Trophoblast cell (in vitro differentiated cells and primary cell): ENCODE measurements around the gene BMPR2.
"Not testable (repeated sequence)": the region's sequence is repeated elsewhere in the genome, so short reads cannot be mapped to it uniquely, and the experiment has no call there.

Source experiments
- DNase-seq, 2 donors: peaks; one replicate each; pipeline ENCODE4 v3.0.0-alpha.2; 2016
- H2AFZ ChIP-seq: 2 replicates; pipeline ENCODE4 v1.6.1; 2013; ENCODE audit warnings: low read length, moderate library complexity, mild to moderate bottlenecking; ENCODE audit not compliant: insufficient read depth, poor library complexity
- H2AK5ac ChIP-seq: 2 replicates; pipeline ENCODE4 v1.6.1; 2013; ENCODE audit warnings: mild to moderate bottlenecking, low read length
- H2BK120ac ChIP-seq: 2 replicates; pipeline ENCODE4 v1.6.1; 2013; ENCODE audit warnings: low read length, mild to moderate bottlenecking, moderate library complexity; ENCODE audit not compliant: insufficient read depth, poor library complexity
- H2BK12ac ChIP-seq: 2 replicates; pipeline ENCODE4 v1.6.1; 2013; ENCODE audit warnings: mild to moderate bottlenecking, low read length, moderate library complexity
- H2BK5ac ChIP-seq: 2 replicates; pipeline ENCODE4 v1.6.1; 2013; ENCODE audit warnings: low read length, low read depth, moderate library complexity, mild to moderate bottlenecking; ENCODE audit not compliant: poor library complexity
- H3K14ac ChIP-seq: 2 replicates; pipeline ENCODE4 v1.6.1; 2013; ENCODE audit warnings: mild to moderate bottlenecking, low read length
- H3K18ac ChIP-seq: 2 replicates; pipeline ENCODE4 v1.6.1; 2013; ENCODE audit warnings: mild to moderate bottlenecking, low read length
- H3K23ac ChIP-seq: 2 replicates; pipeline ENCODE4 v1.6.1; 2013; ENCODE audit warnings: low read length
- H3K27ac ChIP-seq: 2 replicates; pipeline ENCODE4 v1.5.1; 2013; ENCODE audit warnings: low read depth, mild to moderate bottlenecking, inconsistent platforms, low read length, moderate library complexity
- H3K27me3 ChIP-seq: 2 replicates; pipeline ENCODE4 v1.6.1; 2013; ENCODE audit warnings: inconsistent platforms, mild to moderate bottlenecking, low read length, moderate library complexity; ENCODE audit not compliant: insufficient read depth
- H3K36me3 ChIP-seq, 2 experiments: 1 replicate in 1 of 2; 2 replicates in 1 of 2; pipeline ENCODE4 v1.6.1; 2013; ENCODE audit warnings: low read length in 2 of 2, mild to moderate bottlenecking in 2 of 2, moderate library complexity in 1 of 2; ENCODE audit not compliant: insufficient read depth in 2 of 2, control insufficient read depth in 1 of 2
- H3K4ac ChIP-seq: 2 replicates; pipeline ENCODE4 v1.6.1; 2013; ENCODE audit warnings: low read depth, mild to moderate bottlenecking, low read length, moderate library complexity
- H3K4me1 ChIP-seq, 2 experiments: 1 replicate in 1 of 2; 2 replicates in 1 of 2; pipeline ENCODE4 v1.6.1; 2013; ENCODE audit warnings: low read length in 2 of 2, mild to moderate bottlenecking in 2 of 2, moderate library complexity in 1 of 2; ENCODE audit not compliant: insufficient read depth in 2 of 2, control insufficient read depth in 1 of 2
- H3K4me2 ChIP-seq: 2 replicates; pipeline ENCODE4 v1.6.1; 2013; ENCODE audit warnings: inconsistent platforms, mild to moderate bottlenecking, low read length, moderate library complexity
- H3K4me3 ChIP-seq: 2 replicates; pipeline ENCODE4 v1.5.1; 2013; ENCODE audit warnings: mild to moderate bottlenecking, low read depth, low read length, inconsistent platforms
- H3K79me1 ChIP-seq: one replicate; pipeline ENCODE4 v1.6.1; 2013; ENCODE audit warnings: low read length
- H3K79me2 ChIP-seq: 2 replicates; pipeline ENCODE4 v1.6.1; 2013; ENCODE audit warnings: low read length, mild to moderate bottlenecking; ENCODE audit not compliant: control insufficient read depth, insufficient read depth, poor library complexity
- H3K9ac ChIP-seq: 2 replicates; pipeline ENCODE4 v1.6.1; 2013; ENCODE audit warnings: mild to moderate bottlenecking, low read length
- H3K9me3 ChIP-seq: 2 replicates; pipeline ENCODE4 v1.6.1; 2013; ENCODE audit warnings: low read depth, mild to moderate bottlenecking, control low read depth, inconsistent platforms, low read length; ENCODE audit not compliant: insufficient read depth
- H4K12ac ChIP-seq: 2 replicates; pipeline ENCODE4 v1.6.1; 2013; ENCODE audit warnings: low read depth, mild to moderate bottlenecking, low read length, moderate library complexity
- H4K8ac ChIP-seq: 2 replicates; pipeline ENCODE4 v1.6.1; 2013; ENCODE audit warnings: low read depth, mild to moderate bottlenecking, low read length, moderate library complexity
- H4K91ac ChIP-seq: one replicate; pipeline ENCODE4 v1.6.1; 2013; ENCODE audit warnings: low read depth, mild to moderate bottlenecking, low read length, moderate library complexity
- WGBS: extraction: QIAGEN DNeasy Blood & Tissue Kit; methylation state at CpG from one replicate; pipeline ENCODE4 v1.1.7; 2013; ENCODE audit warnings: missing lambda C conversion rate; ENCODE audit not compliant: insufficient read length, insufficient coverage; ENCODE audit errors: extremely low coverage; 5-methylcytosine and 5-hydroxymethylcytosine counted together

The BMPR2 gene

GRCh38 chr2:202575194-202575593 lies 199.1 kb downstream of the BMPR2 start:
- H3K79me1 ChIP-seq, H4K91ac ChIP-seq, H3K9ac ChIP-seq, H3K79me2 ChIP-seq, H3K4me2 ChIP-seq, H3K27me3 ChIP-seq, H3K14ac ChIP-seq, H3K4me3 ChIP-seq, H2AK5ac ChIP-seq, H3K36me3 ChIP-seq, H2BK5ac ChIP-seq, H2AFZ ChIP-seq, DNase-seq, H4K8ac ChIP-seq, H2BK12ac ChIP-seq, H2BK120ac ChIP-seq, H3K9me3 ChIP-seq, H3K4me1 ChIP-seq, H3K18ac ChIP-seq, H3K23ac ChIP-seq, H4K12ac ChIP-seq, H3K4ac ChIP-seq, H3K27ac ChIP-seq: not testable (repeated sequence)
- WGBS = no CpG with 5 or more reads among the region's 5 CpGs

GRCh38 chr2:202577250-202578183 lies 201.4 kb downstream of the BMPR2 start:
- H3K4me3 ChIP-seq = no peak overlapping the region
- no peak overlapping the region for H3K27ac ChIP-seq
- H3K27me3 ChIP-seq = no peaks in the 10 kb centered on the region
- no peaks in the 10 kb centered on the region for H3K79me2 ChIP-seq
- no peak overlapping the region for H2BK120ac ChIP-seq
- no peak overlapping the region for H3K4ac ChIP-seq
- no peak overlapping the region for H2BK5ac ChIP-seq
- no peak overlapping the region for H4K8ac ChIP-seq
- no peak overlapping the region for H2AK5ac ChIP-seq
- no peak overlapping the region for H3K9ac ChIP-seq
- no peak overlapping the region for H2AFZ ChIP-seq
- H3K79me1 ChIP-seq = no peaks in the 10 kb centered on the region
- no peak overlapping the region for H4K91ac ChIP-seq
- no peak overlapping the region for H3K4me2 ChIP-seq
- no peak for DNase-seq
- no peak overlapping the region for H3K14ac ChIP-seq
- H3K9me3 ChIP-seq = no peaks in the 10 kb centered on the region
- H3K36me3 ChIP-seq = no peaks in the 10 kb centered on the region
- WGBS = no CpG with 5 or more reads among the region's 10 CpGs
- H3K4me1 ChIP-seq = no peaks in the 10 kb centered on the region
- H3K18ac ChIP-seq = no peak overlapping the region
- H4K12ac ChIP-seq = no peak overlapping the region
- no peak overlapping the region for H3K23ac ChIP-seq
- no peak overlapping the region for H2BK12ac ChIP-seq

GRCh38 chr2:202582846-202583245 lies 206.7 kb downstream of the BMPR2 start:
- not testable (repeated sequence) for H4K91ac ChIP-seq, H3K79me1 ChIP-seq, H2AK5ac ChIP-seq, H3K4me2 ChIP-seq, H3K9me3 ChIP-seq, H3K79me2 ChIP-seq, H3K18ac ChIP-seq, H3K4ac ChIP-seq, H2BK5ac ChIP-seq, H2BK12ac ChIP-seq, H2BK120ac ChIP-seq, H3K9ac ChIP-seq, H3K4me3 ChIP-seq, DNase-seq, H3K4me1 ChIP-seq, H2AFZ ChIP-seq, H3K23ac ChIP-seq, H3K14ac ChIP-seq, H4K8ac ChIP-seq, H3K27ac ChIP-seq, H3K36me3 ChIP-seq, H4K12ac ChIP-seq, H3K27me3 ChIP-seq
- WGBS = no CpG with 5 or more reads among the region's 7 CpGs

- Histone ChIP-seq H4K91ac (no peak overlapping the region), H3K4me1 (peaks cover 0 to under 1% of the 10 kb centered on the region in 2 experiments), H2AK5ac (no peak overlapping the region), H4K8ac (no peak overlapping the region), H2BK12ac (no peak overlapping the region), H3K79me2 (no peaks in the 10 kb centered on the region), H3K36me3 (no peaks in the 10 kb centered on the region), H3K23ac (no peak overlapping the region), H3K4me2 (no peak overlapping the region), H4K12ac (no peak overlapping the region), H3K79me1 (no peaks in the 10 kb centered on the region), H3K4me3 (no peak overlapping the region), H3K9me3 (no peaks in the 10 kb centered on the region), H3K18ac (no peak overlapping the region), H3K27me3 (no peaks in the 10 kb centered on the region), H3K4ac (no peak overlapping the region), H3K9ac (no peak overlapping the region), H2AFZ (no peak overlapping the region), H2BK5ac (no peak overlapping the region), H2BK120ac (no peak overlapping the region), H3K27ac (no peak overlapping the region), H3K14ac (no peak overlapping the region)
- no CpG with 5 or more reads among the region's 2 CpGs for WGBS
- no peak for DNase-seq
These were observed 207.6 kb downstream of the BMPR2 start for GRCh38 chr2:202583709-202584219.
